Mesodermal cell (in vitro differentiated cells): ENCODE results near the gene RIIAD1.
"Not testable (repeated sequence)": the region's sequence is repeated elsewhere in the genome, so short reads cannot be mapped to it uniquely, and the experiment has no call there.

Source experiments
- H3K27ac ChIP-seq: 2 replicates; pipeline ENCODE4 v1.7.0; 2013; ENCODE audit warnings: mild to moderate bottlenecking, low read depth, low read length, moderate library complexity; ENCODE audit not compliant: severe bottlenecking
- H3K36me3 ChIP-seq: 2 replicates; pipeline ENCODE4 v1.7.1; 2013; ENCODE audit warnings: mild to moderate bottlenecking, low read length, moderate library complexity; ENCODE audit not compliant: control insufficient read depth, insufficient read depth
- H3K4me1 ChIP-seq: one replicate; pipeline ENCODE4 v1.7.1; 2013; ENCODE audit warnings: mild to moderate bottlenecking, low read length; ENCODE audit not compliant: insufficient read depth, control insufficient read depth, poor library complexity, severe bottlenecking
- H3K4me3 ChIP-seq: 2 replicates; pipeline ENCODE4 v1.7.0; 2013; ENCODE audit warnings: low read length, control low read depth, mild to moderate bottlenecking; ENCODE audit not compliant: insufficient read depth, poor library complexity, severe bottlenecking; ENCODE audit errors: extremely low read depth
- H3K9me3 ChIP-seq: 2 replicates; pipeline ENCODE4 v1.7.1; 2013; ENCODE audit warnings: mild to moderate bottlenecking, low read length, moderate library complexity; ENCODE audit not compliant: control insufficient read depth
- WGBS, 2 experiments: methylation state at CpG; one replicate each; pipeline ENCODE4 v1.1.5; 2013; ENCODE audit warnings: missing lambda C conversion rate in 2 of 2; ENCODE audit not compliant: insufficient coverage in 2 of 2; 5-methylcytosine and 5-hydroxymethylcytosine counted together

RIIAD1 gene

DNA sequence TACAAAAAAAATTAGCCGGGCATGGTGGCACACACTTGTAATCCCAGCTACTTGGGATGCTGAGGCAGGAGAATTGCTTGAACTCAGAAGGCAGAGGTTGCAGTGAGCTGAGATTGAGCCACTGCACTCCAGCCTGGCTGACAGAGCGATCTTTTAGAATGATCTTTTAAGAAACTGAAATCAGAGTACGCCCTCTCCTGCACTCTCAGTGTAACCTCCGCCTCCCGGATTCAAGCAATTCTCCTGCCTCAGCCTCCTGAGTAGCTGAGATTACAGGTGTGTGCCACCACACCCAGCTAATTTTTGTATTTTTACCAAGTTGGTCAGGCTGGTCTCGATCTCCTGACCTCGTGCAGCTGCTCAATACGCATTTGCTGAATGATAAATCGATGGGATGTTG lies 12.7 kb downstream of the RIIAD1 start:
- H3K36me3 ChIP-seq, H3K4me3 ChIP-seq, H3K4me1 ChIP-seq, H3K27ac ChIP-seq: not testable (repeated sequence)
- whole genome bisulfite sequencing, 2 experiments, result 87 to 93% methylated on average over 6 to 9 of the region's 9 CpGs
- peaks cover 20% of the 10 kb centered on the region for H3K9me3 ChIP-seq

DNA sequence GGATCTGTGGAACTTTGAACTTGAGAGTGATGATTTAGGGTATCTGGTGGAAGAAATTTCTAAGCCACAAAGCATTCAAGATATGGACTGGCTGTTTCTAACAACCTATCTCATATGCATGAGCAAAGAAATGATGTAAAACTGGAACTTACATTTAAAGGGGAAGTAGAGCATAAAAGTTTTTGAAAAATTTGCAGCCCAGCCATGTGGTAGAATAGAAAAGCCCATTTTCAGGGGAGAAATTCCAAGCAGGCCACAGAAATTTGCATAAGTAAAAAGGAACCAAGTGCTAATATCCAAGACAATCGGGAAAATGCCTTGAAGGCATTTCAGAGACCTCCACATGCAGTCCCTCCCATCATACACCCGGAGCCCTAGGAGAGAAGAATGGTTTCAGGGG lies 15.7 kb downstream of the RIIAD1 start:
- WGBS, 2 experiments, result 58 to 100% methylated on average over 1 to 2 of the region's 2 CpGs
- Histone ChIP-seq H3K27ac (no peak overlapping the region), H3K4me1 (no peaks in the 10 kb centered on the region), H3K4me3 (no peak overlapping the region), H3K36me3 (no peaks in the 10 kb centered on the region), H3K9me3 (peaks cover 20% of the 10 kb centered on the region)

DNA sequence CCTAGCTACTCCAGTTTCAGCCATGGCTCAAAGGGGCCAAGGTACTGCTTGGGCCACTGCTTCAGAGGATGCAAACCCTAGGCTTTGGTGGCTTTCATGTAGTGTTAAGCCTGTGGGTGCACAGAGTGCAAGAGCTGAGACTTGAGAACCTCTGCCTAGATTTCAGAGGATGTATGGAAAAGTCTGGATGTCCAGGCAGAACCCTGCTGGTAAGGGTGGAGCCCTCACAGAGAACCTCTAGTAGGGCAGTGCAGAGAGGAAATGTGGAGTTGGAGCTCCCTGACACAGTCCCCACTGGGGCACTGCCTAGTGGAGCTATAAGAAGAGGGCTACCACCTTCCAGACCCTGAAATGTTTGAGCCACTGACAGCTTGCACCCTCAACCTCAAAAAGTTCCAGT lies 16.2 kb downstream of the RIIAD1 start:
- Histone ChIP-seq H3K4me3 (no peak overlapping the region), H3K4me1 (no peaks in the 10 kb centered on the region), H3K36me3 (no peaks in the 10 kb centered on the region), H3K27ac (no peak overlapping the region), H3K9me3 (peaks cover 20% of the 10 kb centered on the region)

DNA sequence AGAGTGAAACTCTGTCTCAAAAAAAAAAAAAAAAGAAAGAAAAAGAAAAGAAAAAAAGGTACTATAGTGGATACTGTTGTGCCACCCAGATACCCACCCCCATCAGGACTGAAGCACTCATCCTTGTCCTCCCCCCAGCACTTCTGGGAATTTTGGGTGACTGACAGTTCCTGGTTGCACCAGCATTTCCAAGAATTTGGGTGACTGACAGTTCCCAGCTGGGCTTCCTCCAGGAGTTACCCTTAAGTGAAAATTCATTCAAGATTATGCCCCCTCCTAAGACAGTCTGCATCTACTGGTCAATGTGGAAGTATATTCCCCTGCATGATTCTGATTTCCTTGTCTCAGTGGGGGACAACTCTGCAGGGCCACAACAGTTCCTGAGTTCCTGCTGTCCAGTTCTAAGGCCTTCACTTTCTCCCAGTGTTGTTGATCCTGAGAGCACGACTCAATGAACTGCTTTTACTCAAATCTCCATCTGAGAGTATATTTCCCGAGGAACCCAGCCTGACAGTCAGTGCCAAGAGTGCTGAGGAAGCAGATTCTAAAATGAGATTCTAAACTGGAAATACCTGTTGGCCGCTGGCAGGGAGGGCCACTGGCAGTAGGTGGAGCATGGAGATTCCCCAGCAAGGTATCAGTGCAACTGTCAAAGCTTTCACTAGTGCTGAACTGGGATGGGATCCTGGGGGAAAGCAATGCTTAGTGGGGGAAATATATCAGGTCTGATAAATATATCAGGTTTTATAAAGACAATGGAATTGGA lies 18.5 kb downstream of the RIIAD1 start:
- peaks cover 20% of the 10 kb centered on the region for H3K9me3 ChIP-seq
- H3K4me3 ChIP-seq, result no peak overlapping the region
- no peaks in the 10 kb centered on the region for H3K4me1 ChIP-seq
- H3K27ac ChIP-seq, result no peak overlapping the region
- H3K36me3 ChIP-seq, result no peaks in the 10 kb centered on the region
- WGBS, 2 experiments, result 79 to 93% methylated on average over 1 to 2 of the region's 3 CpGs

GRCh38 chr1:151741516-151741915 lies 20.2 kb downstream of the RIIAD1 start:
- H3K4me1 ChIP-seq, result no peaks in the 10 kb centered on the region
- no peaks in the 10 kb centered on the region for H3K36me3 ChIP-seq
- no peak overlapping the region for H3K4me3 ChIP-seq
- H3K27ac ChIP-seq, result no peak overlapping the region
- peaks cover 20% of the 10 kb centered on the region for H3K9me3 ChIP-seq
- WGBS, 2 experiments, result 88 to 90% methylated on average over 2 to 3 of the region's 4 CpGs

GRCh38 chr1:151756291-151756690 lies 35.0 kb downstream of the RIIAD1 start:
- peaks cover 30% of the 10 kb centered on the region for H3K36me3 ChIP-seq
- WGBS, 2 experiments, result 100% methylated on average over 1 of the region's 1 CpG
- no peaks in the 10 kb centered on the region for H3K9me3 ChIP-seq
- H3K4me3 ChIP-seq, result no peak overlapping the region
- H3K27ac ChIP-seq, result no peak overlapping the region
- H3K4me1 ChIP-seq, result no peaks in the 10 kb centered on the region

DNA sequence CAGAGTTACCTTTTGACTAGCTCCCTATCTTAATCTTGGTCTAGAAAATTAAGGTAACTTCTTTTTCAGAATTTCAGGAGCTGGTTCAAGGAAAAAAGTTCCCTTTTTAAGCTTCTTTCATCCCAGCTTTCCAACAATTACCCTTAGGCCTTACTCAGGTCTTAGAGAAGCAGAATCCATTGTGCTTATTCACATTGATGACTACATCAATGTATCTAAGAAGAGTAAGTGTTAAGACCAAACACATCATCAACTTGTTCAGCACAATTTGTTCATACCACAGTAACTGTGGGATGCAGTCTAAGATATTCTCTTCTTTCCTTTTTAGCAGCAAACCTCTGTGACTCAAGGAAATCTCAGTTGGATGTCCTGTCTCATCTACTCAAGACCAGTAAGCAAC lies 37.9 kb downstream of the RIIAD1 start:
- Histone ChIP-seq H3K4me1 (peaks cover 7% of the 10 kb centered on the region), H3K36me3 (peaks cover 41% of the 10 kb centered on the region), H3K4me3 (no peak overlapping the region)

GRCh38 chr1:151760597-151761385 lies 39.5 kb downstream of the RIIAD1 start:
- Histone ChIP-seq H3K27ac (no peak overlapping the region), H3K36me3 (peaks cover 41% of the 10 kb centered on the region), H3K4me3 (no peak overlapping the region), H3K4me1 (peaks cover 7% of the 10 kb centered on the region), H3K9me3 (no peaks in the 10 kb centered on the region)
- WGBS, 2 experiments, result 83 to 90% methylated on average over 3 of the region's 7 CpGs

More for the DNA sequence above, 37.9 kb downstream of the RIIAD1 start:
- Histone ChIP-seq H3K27ac (no peak overlapping the region), H3K9me3 (no peaks in the 10 kb centered on the region)

GRCh38 chr1:151762941-151763921 lies 41.9 kb downstream of the RIIAD1 start, which contains the start of gene MRPL9:
Gene MRPL9 (minus strand): TSS chr1:151763496. CDS start chr1:151763479, 17 bp downstream.
- Histone ChIP-seq H3K4me3 (peak within 1 kb of the TSS; percentile 89), H3K4me1 (peaks cover 7% of the 10 kb centered on the region), H3K36me3 (peaks cover 39% of the 10 kb centered on the region), H3K9me3 (no peaks in the 10 kb centered on the region), H3K27ac (peak within 1 kb of the TSS; percentile 79)
- 0 to 1% methylated on average over 51 to 57 of the region's 68 CpGs for WGBS, 2 experiments

DNA sequence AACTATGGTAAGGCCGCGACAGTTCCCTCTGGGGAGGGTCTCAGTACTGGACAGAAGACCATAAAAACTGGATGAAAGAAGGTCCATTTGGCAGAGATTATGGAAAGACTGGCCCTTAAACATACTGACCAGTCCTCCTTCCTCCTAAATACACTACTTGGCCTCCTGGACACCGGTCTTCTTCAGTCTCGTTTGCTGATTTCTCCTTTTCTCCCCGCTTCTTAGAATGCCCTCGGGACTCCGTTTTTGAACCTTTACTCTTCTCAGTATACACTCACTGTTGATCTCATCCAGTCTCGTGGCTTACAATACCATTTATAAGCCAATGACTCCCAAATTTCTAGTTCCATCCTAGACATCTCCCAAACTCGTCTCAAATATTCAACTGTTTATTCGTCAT lies 42.7 kb downstream of the RIIAD1 start:
- Histone ChIP-seq H3K9me3 (no peaks in the 10 kb centered on the region), H3K36me3 (peaks cover 33% of the 10 kb centered on the region), H3K27ac (peak overlapping the region; percentile 57), H3K4me3 (peak overlapping the region; percentile 89), H3K4me1 (peaks cover 7% of the 10 kb centered on the region)
- 85 to 89% methylated on average over 9 to 10 of the region's 10 CpGs for WGBS, 2 experiments
